Spleen (tissue), 7 donors: ENCODE measurements around the gene P2RX4.

ENCODE experiments used
- POLR2A ChIP-seq, 3 donors: fragments of 450-650 bp; IDR thresholded peaks; one replicate each; pipeline ENCODE4 v1.5.1; 2017; ENCODE audit warnings: antibody characterized with exemption in 3 of 3, mild to moderate bottlenecking in 1 of 3
- POLR2AphosphoS5 ChIP-seq, 3 donors: sonication (generic); formaldehyde crosslinking; IDR thresholded peaks; one replicate each; pipeline ENCODE4 v1.5.1; 2017; ENCODE audit warnings: antibody characterized with exemption in 3 of 3
- TF ChIP-seq, protein P1 (sequence below), 11 experiments: fragments of 200-600 bp in 7 of 11; fragments of 450-650 bp in 4 of 11; sonication (generic) in 4 of 11; IDR thresholded peaks in 8 of 11; conservative IDR thresholded peaks in 3 of 11; 1 replicate in 7 of 11; 2 replicates in 4 of 11; pipeline versions ENCODE4 v1.4.0 to v1.8.0; 2016 to 2021; ENCODE audit warnings: antibody characterized with exemption in 11 of 11, inconsistent platforms in 4 of 11, mild to moderate bottlenecking in 1 of 11
- donor health status: DM: no; HTN: no; CAD: no; lungs with moderate emphysema.
- donor health status: DM: no; HTN: no; CAD: no.
- donor health status: DM: no; HTN: no; CAD: no.

DNA sequence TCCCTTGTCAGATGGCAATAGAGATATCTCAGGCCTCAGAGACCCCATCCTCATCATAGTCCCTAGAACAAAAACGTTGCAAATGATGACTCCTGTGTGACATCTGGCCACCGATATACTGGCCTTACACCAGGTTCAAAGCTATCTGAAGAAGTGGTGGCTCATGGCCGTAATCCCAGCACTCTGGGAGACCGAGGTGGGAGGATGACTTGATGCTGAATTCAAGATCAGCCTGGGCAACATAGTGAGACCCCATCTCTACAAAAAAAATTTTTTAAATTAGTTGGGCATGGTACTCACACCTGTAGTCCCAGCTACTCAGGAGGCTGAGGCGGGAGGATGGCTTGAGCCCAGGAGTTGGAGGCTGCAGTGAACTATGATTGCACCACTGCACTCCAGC lies 73.5 kb downstream of the P2RX4 start:
- TF ChIP-seq POLR2A (IDR thresholded peaks at IDR 0.05): no peak
- TF ChIP-seq, protein P1, sequence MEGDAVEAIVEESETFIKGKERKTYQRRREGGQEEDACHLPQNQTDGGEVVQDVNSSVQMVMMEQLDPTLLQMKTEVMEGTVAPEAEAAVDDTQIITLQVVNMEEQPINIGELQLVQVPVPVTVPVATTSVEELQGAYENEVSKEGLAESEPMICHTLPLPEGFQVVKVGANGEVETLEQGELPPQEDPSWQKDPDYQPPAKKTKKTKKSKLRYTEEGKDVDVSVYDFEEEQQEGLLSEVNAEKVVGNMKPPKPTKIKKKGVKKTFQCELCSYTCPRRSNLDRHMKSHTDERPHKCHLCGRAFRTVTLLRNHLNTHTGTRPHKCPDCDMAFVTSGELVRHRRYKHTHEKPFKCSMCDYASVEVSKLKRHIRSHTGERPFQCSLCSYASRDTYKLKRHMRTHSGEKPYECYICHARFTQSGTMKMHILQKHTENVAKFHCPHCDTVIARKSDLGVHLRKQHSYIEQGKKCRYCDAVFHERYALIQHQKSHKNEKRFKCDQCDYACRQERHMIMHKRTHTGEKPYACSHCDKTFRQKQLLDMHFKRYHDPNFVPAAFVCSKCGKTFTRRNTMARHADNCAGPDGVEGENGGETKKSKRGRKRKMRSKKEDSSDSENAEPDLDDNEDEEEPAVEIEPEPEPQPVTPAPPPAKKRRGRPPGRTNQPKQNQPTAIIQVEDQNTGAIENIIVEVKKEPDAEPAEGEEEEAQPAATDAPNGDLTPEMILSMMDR (IDR thresholded peaks at IDR 0.05 in 8 of 11, conservative IDR thresholded peaks at IDR 0.05 in 3 of 11): no peak
- no peak for TF ChIP-seq POLR2AphosphoS5 (IDR thresholded peaks at IDR 0.05)
